SIG-M5 (cell line): Measurements from ENCODE around the gene NCKAP5.

ENCODE experiments used
- DNase-seq: peaks from one replicate; lab custom pipeline; 2025; lab: John Stamatoyannopoulos, UW

Gene NCKAP5

DNA sequence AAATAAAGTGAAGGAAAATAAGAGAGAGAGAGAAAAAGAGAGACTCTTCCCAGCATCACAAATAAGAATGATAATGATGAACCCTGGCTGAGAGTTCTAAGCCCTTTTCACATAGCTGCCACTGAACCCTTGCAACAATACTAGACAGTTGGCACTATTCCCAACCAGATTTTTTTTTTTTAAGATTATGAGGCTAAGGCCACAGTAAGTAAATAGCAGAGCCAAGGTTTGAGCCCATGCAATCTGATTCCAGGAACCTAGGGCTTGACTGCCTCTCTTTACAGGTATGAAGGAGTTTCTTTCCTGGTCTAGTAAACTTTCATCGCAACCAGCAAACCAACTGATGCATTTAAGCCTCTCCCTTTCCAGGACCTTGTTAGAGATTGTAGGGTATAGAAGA lies 424.6 kb downstream of the NCKAP5 start:
- DNase-seq = no peak

DNA sequence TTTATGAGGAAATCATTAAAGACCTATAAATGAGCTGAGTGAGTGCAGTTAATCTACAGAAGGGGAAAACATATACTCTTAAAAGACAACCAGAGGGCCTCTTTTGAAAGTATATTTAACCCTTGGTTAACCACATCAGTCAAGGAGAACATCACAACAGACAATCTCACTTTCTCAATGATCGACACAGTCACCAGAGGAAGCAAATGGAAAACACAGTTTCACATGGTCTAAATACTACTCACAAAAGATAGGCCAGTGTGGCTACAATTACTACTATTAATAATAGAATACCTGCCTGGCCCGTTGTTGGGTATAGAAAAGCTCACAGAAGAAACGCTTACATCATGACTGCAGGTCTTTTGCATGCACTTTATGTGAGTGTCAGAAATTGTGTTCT lies 426.2 kb downstream of the NCKAP5 start:
- DNase-seq = no peak

DNA sequence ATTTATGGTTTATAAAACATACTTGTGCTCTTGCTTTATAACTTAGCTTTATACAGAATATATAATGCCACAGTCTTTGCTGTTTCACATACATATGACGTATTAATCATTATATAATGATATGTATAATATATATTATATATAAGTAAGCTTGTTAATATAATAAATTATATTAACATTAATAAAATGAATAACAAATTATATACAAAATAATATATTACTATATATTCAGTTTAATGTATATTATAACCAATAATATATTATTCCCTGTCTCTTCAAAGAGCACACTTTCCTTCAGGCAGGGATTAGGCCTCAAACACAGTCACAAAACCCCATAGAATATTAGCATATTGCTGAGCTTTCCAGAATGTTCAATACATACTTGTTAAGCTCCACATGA lies 427.6 kb downstream of the NCKAP5 start:
- DNase-seq = no peak

DNA sequence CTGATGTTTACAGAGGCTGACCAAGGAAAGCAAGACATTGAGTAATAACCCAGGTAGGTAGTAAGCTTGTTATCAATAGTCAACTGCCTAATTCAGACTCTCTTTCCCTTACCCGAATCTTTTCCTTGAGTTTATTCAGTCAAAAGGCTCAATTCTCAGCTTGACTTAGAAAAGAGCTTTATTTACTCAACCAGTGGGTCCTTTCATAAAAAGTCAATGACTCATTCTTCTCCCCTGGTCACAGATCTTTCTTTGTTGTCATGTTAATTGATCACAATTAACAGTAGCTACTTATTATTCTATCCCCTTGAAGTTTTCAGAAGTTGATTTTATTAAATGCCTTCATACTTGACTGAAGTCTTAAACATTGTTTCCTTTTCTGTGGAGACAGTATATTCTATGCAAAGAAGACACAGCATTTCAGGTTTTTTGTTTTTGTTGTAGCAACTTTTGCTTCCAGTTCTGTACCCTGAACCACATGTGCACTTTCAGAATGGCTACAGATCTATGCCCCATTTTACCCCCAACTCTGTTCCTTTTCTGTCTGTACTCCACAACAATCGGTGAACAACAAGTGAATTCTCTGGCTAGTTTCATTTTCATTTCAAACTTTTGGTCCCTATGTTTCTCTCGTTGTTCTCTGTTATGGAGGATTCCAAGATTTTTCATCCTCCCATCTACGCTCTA lies 428.3 kb downstream of the NCKAP5 start:
- DNase-seq = no peak

DNA sequence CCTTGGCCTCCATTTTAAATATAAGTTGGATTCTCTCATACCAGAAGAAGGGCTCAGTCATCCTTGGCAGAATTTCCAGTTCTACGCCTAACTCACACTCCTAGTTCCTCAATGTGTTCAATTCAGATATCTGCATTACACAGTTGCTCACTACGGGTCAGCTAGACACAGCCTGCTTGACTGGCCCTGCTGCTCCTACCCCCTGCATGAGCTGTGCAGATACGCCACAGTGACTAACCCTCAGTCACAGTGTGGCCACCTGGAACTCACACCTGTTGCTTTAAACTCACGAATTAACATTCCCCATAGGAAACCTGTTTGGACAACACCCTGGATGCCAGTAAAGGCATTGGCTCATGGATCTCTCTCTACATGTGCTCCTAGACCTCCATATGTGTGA lies 429.6 kb downstream of the NCKAP5 start:
- no peak for DNase-seq

DNA sequence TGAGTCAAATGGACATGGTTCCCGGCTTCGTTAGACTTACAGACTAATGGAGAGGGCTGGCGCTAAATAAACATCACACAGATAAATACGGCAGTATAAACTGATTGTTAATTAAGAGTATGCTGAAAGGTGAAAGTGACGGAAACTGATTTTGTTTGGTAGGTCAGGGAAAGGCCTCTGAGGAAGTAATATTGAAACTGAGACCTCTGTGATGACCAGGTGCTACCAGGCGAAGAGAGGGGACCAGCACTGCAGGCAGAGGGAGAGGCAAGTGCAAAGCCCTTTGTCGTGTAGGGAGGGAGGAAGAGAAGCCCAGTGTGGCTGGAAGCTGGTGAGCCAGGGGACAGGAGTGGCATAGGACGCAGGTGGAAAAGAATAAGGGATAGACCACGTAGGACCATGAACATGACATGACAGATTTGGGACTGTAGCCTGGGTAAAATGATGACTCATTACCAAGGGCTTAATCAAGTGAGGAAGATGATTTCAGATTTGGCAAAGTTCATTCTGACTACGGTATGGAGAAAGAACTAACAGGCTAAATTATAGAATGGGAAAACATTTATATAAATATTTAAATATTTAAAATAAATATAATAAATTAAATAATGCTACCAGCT lies 433.1 kb downstream of the NCKAP5 start:
- DNase-seq = no peak

DNA sequence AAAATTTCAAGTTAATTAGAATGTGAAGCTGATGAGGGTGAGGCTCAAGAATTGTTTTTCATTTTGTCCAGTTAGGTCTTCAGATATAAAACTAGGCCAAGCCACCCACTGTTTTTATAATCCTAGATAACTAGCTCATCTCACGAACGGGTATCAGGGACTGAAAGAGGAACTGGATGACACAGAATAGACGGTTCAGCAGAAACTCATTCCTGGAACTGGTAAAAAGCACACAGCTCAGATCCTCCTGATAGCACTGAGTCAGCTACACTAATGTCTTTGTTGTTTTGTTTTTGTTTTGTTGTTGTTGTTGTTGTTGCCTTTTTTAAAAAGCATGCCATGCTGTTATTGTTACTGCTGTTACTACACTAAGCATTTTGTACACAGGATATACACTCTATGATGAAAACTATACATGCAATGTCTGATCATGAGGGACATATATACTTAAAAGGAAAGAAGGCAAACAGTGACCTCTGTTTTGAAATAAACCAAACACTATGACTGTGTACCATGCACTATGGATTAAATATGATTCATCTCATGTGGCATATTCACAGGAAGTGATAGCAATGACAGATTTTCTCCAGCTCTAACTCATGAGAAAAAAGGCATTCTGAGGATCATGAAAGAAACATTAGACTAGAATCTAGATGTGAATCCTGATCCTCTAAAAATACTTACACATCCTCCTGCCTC lies 437.6 kb downstream of the NCKAP5 start:
- no peak for DNase-seq

DNA sequence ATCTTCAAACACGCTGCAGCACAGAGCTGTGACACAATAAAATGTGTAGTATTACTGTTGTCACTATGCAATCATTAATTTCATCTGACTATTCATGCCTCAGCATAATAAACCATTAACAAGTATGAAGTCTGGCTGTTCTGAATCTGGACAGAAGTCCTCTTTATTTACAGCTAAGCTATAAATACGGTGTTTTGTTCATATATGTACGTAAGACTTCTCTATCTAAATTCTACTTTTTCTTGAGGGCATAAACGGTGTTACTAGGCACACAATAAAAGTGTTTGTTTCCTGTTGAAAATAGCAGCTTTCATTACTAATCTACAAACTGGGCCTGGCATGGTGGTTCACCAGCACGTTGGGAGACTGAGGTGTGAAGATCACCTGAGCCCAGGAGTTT lies 443.8 kb downstream of the NCKAP5 start:
- DNase-seq = no peak

DNA sequence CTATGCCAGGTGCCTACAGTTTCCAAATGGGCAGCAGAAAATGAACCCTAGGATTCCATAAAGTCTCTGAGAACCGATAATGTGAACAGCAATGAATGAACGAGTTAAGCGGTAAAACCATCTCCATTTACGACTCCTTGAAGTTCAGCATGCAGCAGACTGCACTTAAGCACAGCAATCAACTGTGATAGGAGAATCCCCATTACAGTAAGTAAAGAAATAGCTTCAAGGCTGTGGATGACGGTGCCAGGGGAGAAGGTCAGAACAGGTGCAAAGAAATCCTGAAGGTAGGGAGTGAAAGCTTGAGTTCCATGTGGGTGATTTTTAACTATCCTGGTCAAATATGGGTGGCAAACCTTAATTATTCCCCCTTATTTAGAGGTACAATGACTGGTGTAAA lies 444.4 kb downstream of the NCKAP5 start:
- no peak for DNase-seq

DNA sequence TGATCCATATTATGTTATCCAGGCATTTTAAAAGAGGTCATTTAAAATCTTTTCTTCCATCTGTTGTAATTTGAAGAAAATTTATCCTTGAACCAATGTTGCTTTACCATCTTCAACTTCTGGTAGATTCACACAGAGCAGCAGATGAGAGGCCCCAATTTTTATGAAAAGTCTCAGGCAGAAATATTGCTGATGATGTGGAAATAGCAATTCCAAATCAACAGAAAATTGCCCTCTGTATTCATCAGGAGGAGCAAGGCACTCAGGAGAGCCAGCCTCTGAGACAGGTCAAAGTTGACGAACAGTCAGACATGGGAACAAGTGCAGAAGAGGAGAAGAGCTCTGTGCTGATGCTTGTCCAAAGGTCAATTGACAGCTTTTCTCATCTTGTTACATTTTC lies 444.9 kb downstream of the NCKAP5 start:
- no peak for DNase-seq

DNA sequence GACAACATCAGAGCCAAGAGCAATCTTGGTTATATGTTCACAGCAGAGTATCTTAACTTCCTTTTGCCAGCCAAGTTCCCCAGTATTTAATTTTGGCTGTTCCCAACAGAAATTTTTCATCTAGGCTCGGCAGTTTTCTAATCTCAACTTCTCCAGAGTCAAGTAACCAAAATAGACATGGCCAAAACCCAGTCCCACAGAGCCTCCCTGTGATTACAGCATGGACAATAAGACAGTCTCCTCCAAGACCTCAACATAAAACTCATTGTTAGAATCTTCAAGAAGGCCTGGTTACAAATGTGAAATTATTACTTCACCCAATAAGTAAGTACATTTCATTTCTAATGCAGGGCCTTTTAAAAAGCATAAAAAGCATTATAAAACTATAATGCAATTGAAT lies 445.7 kb downstream of the NCKAP5 start:
- DNase-seq = no peak

DNA sequence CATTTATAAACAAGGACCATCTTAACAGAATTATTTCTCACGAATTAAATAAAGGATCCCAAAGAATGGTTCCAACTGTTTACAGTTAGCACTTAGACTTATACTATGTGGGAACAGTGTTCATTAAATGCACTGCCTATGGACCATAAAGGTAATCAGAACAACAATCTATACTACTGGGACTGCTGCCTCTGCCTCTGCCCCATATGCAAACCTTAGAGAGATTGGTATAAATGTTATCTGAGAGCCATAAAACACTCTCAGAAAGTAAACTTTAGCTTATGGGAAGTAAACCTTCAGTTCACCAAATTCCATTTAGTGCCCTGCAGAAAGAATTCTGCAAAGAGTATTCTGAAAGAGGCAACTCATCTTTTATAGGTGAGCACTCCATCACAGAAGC lies 448.0 kb downstream of the NCKAP5 start:
- DNase-seq = no peak

DNA sequence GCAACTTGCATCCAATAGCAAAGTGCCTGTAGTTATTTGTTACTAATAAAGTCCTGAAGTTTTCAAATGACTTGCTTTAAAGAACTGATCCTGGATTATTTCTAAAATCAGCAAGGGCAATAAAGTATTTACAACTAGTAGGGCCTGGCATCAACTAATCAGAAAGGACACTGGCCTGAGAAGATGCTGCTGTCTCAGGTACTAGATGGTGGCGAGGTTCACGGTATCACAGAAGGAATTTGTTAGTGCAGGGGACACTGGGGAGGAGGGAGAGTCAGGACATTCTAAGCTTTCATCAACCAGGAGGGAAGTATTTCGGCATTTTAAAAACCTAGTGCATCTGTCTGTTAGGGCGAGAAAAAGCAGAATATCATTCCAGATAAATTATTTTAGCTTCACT lies 458.1 kb downstream of the NCKAP5 start:
- DNase-seq = no peak

DNA sequence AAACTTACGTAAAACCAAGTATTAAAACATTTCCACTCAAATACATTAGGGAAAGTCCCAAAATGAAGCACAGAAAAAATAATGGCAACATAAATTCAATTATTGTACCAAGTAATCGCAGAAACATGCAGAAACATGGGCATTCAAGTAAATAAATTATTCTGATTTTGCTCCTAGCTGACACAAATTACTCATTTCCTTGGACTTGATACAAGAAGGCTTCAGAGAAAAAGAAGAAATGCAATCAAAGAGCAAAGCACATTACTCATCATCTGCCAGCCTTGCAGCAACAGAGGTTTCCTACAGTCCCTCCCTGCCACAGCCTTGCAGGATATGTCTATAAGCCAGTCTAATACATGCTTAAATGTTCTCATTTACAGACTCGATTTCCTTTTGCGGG lies 458.5 kb downstream of the NCKAP5 start:
- no peak for DNase-seq

DNA sequence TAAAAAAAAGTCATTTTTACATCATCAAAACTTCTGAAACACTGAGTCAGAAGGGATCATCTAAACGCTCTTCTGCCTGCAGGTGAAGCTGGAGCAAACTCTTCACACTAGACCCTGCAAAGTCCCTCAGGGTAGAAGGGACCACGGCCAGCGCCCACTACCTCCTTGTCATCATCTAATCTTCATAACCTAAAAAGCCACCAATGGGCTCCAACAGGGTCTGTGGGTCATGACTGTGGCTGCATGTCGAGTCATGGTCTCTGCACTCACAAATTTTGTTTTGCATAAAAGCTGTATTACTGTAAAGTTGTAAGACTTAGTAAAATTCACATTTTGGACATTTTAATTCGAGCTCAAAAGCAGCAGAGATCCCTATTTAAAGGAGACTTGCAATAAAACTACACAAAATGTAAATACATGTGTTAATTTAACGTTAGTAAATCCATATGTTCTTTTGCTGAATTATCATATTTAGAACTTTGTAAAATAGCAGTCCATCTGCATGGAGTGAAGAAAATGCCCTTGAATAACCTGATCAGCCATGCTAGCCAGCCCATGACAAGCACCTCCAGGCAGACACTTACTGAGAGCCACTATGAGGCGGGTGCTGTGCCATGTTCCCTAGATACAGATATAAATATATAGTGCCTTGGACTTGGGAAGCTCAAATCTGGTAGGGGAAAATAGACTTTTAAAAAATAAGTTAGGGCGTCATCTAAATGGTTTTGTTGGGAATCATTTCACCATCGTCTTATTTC lies 461.0 kb downstream of the NCKAP5 start:
- DNase-seq = no peak

DNA sequence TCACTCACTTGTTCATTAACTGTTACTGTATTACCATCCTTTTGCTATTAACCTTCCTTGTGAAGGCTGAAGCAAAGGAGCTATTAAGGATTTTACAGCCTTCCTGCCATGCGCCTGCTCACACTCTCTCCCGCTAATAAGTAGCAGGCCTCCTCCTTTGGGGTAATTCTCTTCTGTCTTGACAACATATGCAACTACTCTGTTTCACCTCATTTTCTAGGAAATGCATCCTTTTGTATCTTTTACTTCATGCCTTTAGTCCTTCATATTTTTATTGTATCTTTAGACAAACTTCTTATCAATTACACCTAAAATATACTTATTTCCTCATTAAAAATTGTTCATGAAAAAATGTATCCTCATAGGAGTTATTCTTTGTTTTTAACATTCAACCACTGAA lies 463.4 kb downstream of the NCKAP5 start:
- no peak for DNase-seq

DNA sequence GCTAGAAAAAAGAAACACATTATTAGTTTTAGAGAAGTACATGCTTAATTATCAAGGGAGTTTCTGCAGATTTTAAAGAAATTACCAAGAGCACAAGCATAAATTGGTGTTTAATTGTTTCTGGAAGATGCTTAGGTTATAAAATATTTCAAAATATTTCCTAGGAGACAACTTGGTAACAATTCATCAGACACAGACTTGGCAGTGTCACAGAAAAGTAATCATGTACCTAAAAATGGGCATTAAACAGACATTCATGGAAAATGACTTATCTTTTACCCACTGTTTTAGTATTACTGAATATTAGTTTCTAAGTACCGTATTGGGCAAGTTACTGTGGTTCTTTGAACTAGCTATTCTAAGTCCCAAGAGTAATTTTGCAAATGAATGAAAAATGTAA lies 469.5 kb downstream of the NCKAP5 start:
- DNase-seq = no peak

DNA sequence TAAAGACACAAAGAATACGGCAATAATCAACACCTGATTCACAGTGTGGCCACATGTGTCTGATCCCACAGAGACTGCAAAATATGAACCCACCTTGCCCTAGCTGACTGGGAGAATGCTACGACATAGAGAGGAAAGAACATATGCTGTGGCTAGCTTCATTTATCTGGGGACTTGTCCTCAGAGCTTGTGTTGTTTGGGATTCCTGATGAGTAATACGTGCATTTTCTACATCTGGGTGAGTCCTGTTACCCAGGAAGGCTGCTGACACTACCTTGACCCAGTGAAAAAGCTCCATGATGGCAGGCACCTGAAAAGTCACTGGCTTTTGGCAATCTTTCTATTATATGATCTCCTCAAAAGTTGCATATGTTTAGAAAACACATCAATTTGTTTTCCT lies 470.6 kb downstream of the NCKAP5 start:
- no peak for DNase-seq

DNA sequence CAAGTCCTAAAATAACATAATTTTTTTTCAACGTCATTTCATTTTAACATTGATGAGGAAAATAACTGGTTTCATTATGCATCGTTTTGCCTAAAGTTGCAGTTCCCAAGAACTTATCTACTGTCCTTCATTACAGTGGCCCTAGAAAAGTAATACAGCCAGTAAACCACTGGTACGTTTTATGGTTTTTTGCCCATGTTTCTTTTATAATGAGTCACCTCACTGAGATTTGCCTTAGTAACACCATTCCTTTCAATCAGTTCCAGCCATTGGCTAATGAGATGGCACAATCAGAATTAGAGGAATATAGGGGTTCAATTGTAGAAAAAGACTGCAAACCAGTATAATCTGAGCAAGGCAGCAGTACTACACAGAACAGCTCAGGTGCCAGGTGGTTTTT lies 475.7 kb downstream of the NCKAP5 start:
- DNase-seq = no peak

DNA sequence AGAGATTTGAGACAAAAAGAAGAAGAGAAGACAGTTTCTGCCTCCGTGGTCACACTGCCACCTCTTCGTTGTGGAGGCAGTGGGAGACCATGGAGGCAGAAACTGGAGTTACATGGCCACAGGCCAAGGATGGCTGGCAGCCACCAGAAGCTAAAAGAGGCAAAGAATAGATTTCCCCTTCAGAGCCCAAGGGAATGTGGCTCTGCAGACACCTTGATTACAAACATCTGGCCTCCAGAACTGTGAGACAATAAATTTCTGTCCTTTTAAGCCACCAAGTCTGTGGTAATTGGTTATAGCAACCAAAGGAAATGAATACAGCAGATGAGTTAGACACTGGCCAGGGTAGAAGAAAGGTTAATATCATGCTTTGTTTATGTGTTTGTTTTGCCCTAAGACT lies 477.9 kb downstream of the NCKAP5 start:
- no peak for DNase-seq

DNA sequence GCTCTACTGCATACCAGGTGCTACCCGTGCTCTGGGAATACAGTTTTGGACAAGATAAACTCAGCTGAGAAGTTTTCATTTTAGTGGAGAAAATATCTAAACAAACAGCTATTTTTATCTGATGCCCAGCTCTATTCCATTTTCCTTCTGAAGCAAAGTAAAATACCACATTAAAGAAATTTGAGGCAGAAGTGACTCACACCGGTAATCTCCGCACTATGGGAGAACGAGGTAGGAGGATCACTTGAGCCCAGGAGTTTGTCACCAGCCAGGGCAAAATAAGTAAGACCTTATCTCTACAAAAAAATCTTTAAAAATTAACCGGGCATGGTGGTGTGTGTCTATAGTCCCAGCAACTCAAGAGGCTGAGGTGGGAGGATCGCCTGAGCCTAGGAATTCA lies 482.1 kb downstream of the NCKAP5 start:
- no peak for DNase-seq

DNA sequence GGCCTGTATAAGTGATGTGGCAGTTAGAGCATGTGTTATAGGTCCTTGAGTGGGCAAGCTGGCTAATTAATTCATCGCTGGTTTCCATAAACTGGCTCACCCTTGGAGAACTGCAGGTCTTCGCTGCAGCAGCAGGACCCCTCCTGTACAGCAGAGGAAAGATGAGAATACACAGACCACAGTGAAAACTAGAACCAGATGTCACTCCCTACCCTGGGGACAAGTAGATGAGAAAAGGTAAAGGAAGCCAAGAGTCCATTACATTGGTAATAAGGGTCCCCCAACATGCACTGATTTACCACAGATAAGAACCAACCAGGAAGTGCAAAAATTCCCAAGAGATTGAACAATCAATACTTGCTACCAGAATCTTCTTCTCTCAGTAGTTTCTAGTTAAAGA lies 482.6 kb downstream of the NCKAP5 start:
- DNase-seq = no peak

DNA sequence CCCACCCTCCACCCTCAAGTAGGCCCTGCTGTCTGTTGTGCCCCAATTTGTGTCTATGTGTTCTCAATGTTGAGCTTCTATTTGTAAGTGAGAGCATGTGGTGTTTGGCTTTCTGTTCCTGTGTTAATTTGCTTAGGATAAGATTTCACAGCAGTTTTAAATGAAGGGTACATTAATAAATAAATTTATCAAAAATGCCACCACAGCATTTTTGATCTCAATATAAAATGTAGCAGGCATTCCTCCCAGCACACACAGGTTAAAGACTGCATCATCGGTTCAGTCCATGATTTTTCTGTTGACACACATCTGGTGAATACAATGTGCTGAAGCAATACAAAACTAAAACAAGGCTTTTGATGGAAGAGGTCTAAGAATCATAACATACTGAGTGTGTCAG lies 486.2 kb downstream of the NCKAP5 start:
- no peak for DNase-seq
